CD4-positive, alpha-beta T cell treated with Interleukin-15 for 4 hours (primary cell): ENCODE results near the gene SLC30A2.
A peak's percentile ranks its signal among the peaks of the same experiment; 100 is the strongest.

ENCODE experiments used
- DNase-seq: peaks from one replicate; pipeline ENCODE4 v3.0.0-alpha.2; 2020; ENCODE audit warnings: low spot score

Gene SLC30A2

GRCh38 chr1:25996966-25997827 is 48.7 kb downstream of the SLC30A2 start:
- DNase-seq = peak; percentile 26

- DNase-seq = no peak
Measured at GRCh38 chr1:25994402-25995150, 51.3 kb downstream of the SLC30A2 start.

- no peak for DNase-seq
Measured at GRCh38 chr1:25993197-25993951, 52.5 kb downstream of the SLC30A2 start.

GRCh38 chr1:25992689-25993171 is 53.2 kb downstream of the SLC30A2 start:
- no peak for DNase-seq

- DNase-seq = no peak
Measured at GRCh38 chr1:25991937-25992688, 53.8 kb downstream of the SLC30A2 start.

- DNase-seq = peak; percentile 51
Measured at GRCh38 chr1:25990702-25991395, 55.1 kb downstream of the SLC30A2 start.

- no peak for DNase-seq
Measured at GRCh38 chr1:25990251-25990650, 55.7 kb downstream of the SLC30A2 start.

GRCh38 chr1:25989440-25990234 is 56.3 kb downstream of the SLC30A2 start:
- no peak for DNase-seq

- no peak for DNase-seq
Measured at GRCh38 chr1:25987951-25988350, 58.0 kb downstream of the SLC30A2 start.
